Measurements from ENCODE around the gene PIH1D1.

PIH1D1 gene

GRCh38 chr19:49451430-49452181 lies at the start of gene PIH1D1:
TSS of gene PIH1D1 (minus strand) at chr19:49451814. CDS start at chr19:49451574, 240 bp downstream.
- DNase-seq: peak; percentile 99

DNA sequence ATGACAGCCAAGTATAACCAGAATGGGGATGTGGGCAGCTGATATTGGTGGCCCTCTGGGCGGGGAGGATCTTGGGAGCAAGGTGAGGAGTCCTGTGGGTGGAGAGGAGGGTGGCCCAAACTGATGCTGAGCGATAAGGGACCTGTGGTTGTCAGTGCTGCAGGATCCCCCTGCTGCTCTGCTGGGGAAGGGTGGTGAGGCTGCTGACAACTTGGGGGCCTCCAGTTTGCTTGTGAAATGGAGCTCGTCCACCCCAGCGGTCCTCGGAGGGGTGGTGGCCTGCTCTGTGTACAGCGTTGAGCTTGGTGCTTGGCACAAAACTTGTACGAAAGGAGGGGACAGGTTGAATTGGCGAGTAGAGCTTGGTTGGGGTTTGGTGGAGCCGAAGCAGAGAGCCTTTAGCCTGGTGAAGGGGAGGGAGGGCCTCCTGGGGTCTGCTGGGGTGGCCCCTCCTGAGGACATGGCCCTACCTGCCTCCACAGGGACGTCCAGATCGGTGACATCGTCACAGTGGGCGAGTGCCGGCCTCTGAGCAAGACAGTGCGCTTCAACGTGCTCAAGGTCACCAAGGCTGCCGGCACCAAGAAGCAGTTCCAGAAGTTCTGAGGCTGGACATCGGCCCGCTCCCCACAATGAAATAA lies 47.5 kb upstream of the PIH1D1 start:
- no peak for DNase-seq

- DNase-seq: no peak
These were observed 46.9 kb upstream of the PIH1D1 start for GRCh38 chr19:49498475-49498874.

GRCh38 chr19:49497789-49498103 lies 46.1 kb upstream of the PIH1D1 start:
- DNase-seq: no peak

- peak; percentile 90 for DNase-seq
These were observed 45.6 kb upstream of the PIH1D1 start for GRCh38 chr19:49497047-49497788.

- DNase-seq: no peak
These were observed 45.0 kb upstream of the PIH1D1 start for GRCh38 chr19:49496574-49497008.

DNA sequence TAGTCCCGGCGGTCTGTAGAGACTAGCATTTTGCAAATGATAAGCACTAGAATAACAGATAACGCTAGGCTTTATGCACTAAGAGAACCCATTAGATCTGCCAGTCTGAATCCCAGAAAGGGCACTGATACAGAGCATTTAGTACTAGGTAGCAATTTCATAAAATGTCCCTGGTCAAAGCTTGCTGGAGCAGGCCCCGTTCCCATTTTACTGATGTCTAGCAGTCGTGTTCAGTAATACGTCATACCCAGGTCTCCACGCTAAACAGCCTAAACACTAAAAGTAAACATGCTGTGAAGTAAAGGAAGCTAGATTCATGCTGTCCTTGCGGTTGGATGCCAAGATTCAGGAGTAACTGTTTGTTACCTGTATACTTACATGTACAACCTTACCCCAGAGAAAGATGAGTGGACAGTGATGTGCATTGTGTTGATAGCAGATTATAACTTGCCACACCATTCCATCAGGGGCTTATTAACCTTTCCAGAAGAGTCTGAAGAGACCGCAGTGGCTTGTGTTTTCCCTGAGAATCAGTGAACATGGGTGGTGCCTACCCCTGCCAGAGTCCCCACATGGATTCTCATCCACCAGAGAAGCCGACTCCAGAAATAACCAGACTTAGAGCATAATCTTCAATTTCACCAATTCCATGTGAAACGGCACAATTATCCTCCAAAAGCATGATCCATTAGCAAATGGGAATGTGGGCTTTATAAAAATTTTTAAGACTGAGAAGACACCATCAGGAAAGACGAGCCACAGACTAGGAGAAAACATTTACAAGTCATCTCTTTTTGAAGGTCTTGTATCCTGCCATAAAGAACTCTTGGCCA lies 41.2 kb upstream of the PIH1D1 start:
- no peak for DNase-seq

GRCh38 chr19:49491804-49492572 lies 40.4 kb upstream of the PIH1D1 start:
- no peak for DNase-seq

GRCh38 chr19:49491030-49491803 lies 39.6 kb upstream of the PIH1D1 start:
- DNase-seq: no peak

- no peak for DNase-seq
These were observed 38.8 kb upstream of the PIH1D1 start for GRCh38 chr19:49490287-49491029.

- no peak for DNase-seq
These were observed 38.1 kb upstream of the PIH1D1 start for GRCh38 chr19:49489601-49490167.

- no peak for DNase-seq
These were observed 37.4 kb upstream of the PIH1D1 start for GRCh38 chr19:49488863-49489537.

- no peak for DNase-seq
These were observed 36.6 kb upstream of the PIH1D1 start for GRCh38 chr19:49488046-49488862.

- DNase-seq: peak; percentile 100
These were observed 35.8 kb upstream of the PIH1D1 start, which contains the start of gene RPL13A for GRCh38 chr19:49487277-49488045. TSS of gene RPL13A (plus strand) at chr19:49487608. CDS start at chr19:49487630, 22 bp downstream.

DNA sequence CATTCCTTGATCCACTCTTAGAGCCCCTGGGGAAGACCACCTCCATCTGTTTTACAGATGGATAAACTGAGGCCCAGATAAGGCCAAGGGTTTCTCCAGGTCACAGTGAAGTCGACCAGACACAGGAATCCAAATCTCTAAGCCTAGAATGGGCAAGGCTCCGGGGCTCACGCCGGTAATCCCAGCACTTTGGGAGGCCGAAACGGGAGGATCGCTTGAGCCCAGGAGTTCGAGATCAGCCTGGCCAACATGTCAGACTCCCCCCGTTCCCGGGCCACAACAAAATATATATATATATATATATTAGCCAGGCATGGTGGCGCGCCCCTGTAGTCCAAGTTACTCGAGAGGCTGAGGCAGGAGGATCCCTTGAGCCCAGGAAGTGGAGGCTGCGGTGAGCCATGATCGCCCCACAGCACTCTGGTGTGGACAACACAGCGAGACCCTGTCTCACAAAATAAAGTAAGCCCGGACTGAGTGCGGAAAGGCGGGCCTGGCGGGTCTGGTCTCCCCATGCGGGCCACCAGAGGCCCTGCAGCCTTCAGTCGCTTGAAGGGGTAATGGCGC lies 35.2 kb upstream of the PIH1D1 start:
- DNase-seq: no peak

GRCh38 chr19:49486232-49486631 lies 34.6 kb upstream of the PIH1D1 start:
- no peak for DNase-seq

- no peak for DNase-seq
These were observed 29.5 kb upstream of the PIH1D1 start for GRCh38 chr19:49481020-49481683.

Measured in inflammatory macrophage treated with lipopolysaccharide for 4 hours (primary cell).